Mesothelial cell of epicardium (in vitro differentiated cells): ENCODE measurements around the gene NUBPL. TPM values are rescaled to one million over a fixed set of nuclear protein-coding genes. Genes with fewer than 3 reads are reported as not detected.

Experiments
- DNase-seq, 2 experiments: peaks; one replicate each; pipeline ENCODE4 v3.0.0; 2021; ENCODE audit warnings: low spot score in 2 of 2; ENCODE audit not compliant: unreplicated experiment in 2 of 2
- H3K27ac Mint-ChIP-seq: 2 replicates; pipeline ENCODE4 v1.8.0; 2021; ENCODE audit warnings: mixed read lengths
- H3K27me3 Mint-ChIP-seq: 2 replicates; pipeline ENCODE4 v1.8.0; 2021; ENCODE audit warnings: low read depth, mixed read lengths
- H3K36me3 Mint-ChIP-seq: 2 replicates; pipeline ENCODE4 v1.8.0; 2021; ENCODE audit warnings: mixed read lengths
- H3K4me1 Mint-ChIP-seq: 2 replicates; pipeline ENCODE4 v1.8.0; 2021; ENCODE audit warnings: mixed read lengths
- H3K4me3 Mint-ChIP-seq: 2 replicates; pipeline ENCODE4 v1.8.0; 2021; ENCODE audit warnings: mild to moderate bottlenecking, moderate library complexity, mixed read lengths
- H3K9me3 Mint-ChIP-seq: 2 replicates; pipeline ENCODE4 v1.8.0; 2021; ENCODE audit warnings: mixed read lengths
- CTCF ChIP-seq: fragments of 200-600 bp; sonication (generic); IDR thresholded peaks from one replicate; pipeline ENCODE4 v1.5.0; 2021; ENCODE audit warnings: antibody characterized with exemption; ENCODE audit not compliant: unreplicated experiment
- total RNA-seq: library from RNA; stranded (reverse); gene quantifications from 3 replicates; pipeline ENCODE4 v1.2.1, GENCODE V29; 2021

Gene NUBPL
- total RNA-seq, 1 donor from 2014 or later: 19.7 TPM

- Mint-ChIP-seq H3K4me1 (peaks cover 2% of the 10 kb centered on the region), H3K27ac (no peak overlapping the region), H3K4me3 (no peak overlapping the region), H3K36me3 (peaks cover 3% of the 10 kb centered on the region), H3K9me3 (no peaks in the 10 kb centered on the region), H3K27me3 (no peaks in the 10 kb centered on the region)
- no peak for DNase-seq
- TF ChIP-seq CTCF: no peak
These were observed 128.9 kb downstream of the NUBPL start for GRCh38 chr14:31690056-31690455.

- no peaks in the 10 kb centered on the region for H3K9me3 Mint-ChIP-seq
- H3K4me3 Mint-ChIP-seq: no peak overlapping the region
- peaks cover 3% of the 10 kb centered on the region for H3K36me3 Mint-ChIP-seq
- no peak for DNase-seq
- H3K4me1 Mint-ChIP-seq: peaks cover 2% of the 10 kb centered on the region
- no peak overlapping the region for H3K27ac Mint-ChIP-seq
- no peaks in the 10 kb centered on the region for H3K27me3 Mint-ChIP-seq
- TF ChIP-seq CTCF: no peak
These were observed 131.2 kb downstream of the NUBPL start for GRCh38 chr14:31692376-31692781.

- no peaks in the 10 kb centered on the region for H3K27me3 Mint-ChIP-seq
- H3K9me3 Mint-ChIP-seq: peaks cover 5% of the 10 kb centered on the region
- no peak overlapping the region for H3K4me3 Mint-ChIP-seq
- TF ChIP-seq CTCF: no peak
- no peak overlapping the region for H3K27ac Mint-ChIP-seq
- H3K36me3 Mint-ChIP-seq: peaks cover 5% of the 10 kb centered on the region
- H3K4me1 Mint-ChIP-seq: peaks cover 2% of the 10 kb centered on the region
- DNase-seq: no peak
These were observed 135.2 kb downstream of the NUBPL start for GRCh38 chr14:31696378-31696777.

GRCh38 chr14:31699809-31700208 is 138.6 kb downstream of the NUBPL start:
- no peak for TF ChIP-seq CTCF
- DNase-seq: no peak
- H3K27ac Mint-ChIP-seq: no peak overlapping the region
- H3K36me3 Mint-ChIP-seq: peaks cover 33% of the 10 kb centered on the region
- peaks cover 31% of the 10 kb centered on the region for H3K9me3 Mint-ChIP-seq
- no peak overlapping the region for H3K4me3 Mint-ChIP-seq
- H3K4me1 Mint-ChIP-seq: no peaks in the 10 kb centered on the region
- no peaks in the 10 kb centered on the region for H3K27me3 Mint-ChIP-seq

GRCh38 chr14:31700282-31701074 is 139.3 kb downstream of the NUBPL start:
- H3K36me3 Mint-ChIP-seq: peaks cover 40% of the 10 kb centered on the region

More at GRCh38 chr14:31700282-31701074, 139.3 kb downstream of the NUBPL start:
- no peak overlapping the region for H3K4me3 Mint-ChIP-seq
- no peaks in the 10 kb centered on the region for H3K4me1 Mint-ChIP-seq
- H3K9me3 Mint-ChIP-seq: peaks cover 31% of the 10 kb centered on the region
- no peak for DNase-seq
- no peak for TF ChIP-seq CTCF
- no peak overlapping the region for H3K27ac Mint-ChIP-seq
- H3K27me3 Mint-ChIP-seq: no peaks in the 10 kb centered on the region
